HCT116 (cell line): ENCODE measurements around the gene ECE1.
"Not testable (repeated sequence)": the region's sequence is repeated elsewhere in the genome, so short reads cannot be mapped to it uniquely, and the experiment has no call there.

ENCODE experiments used
- POLR2A ChIP-seq: IDR thresholded peaks from 2 replicates; pipeline ENCODE4 v1.7.0; 2011; ENCODE audit warnings: borderline replicate concordance; ENCODE audit not compliant: insufficient read depth, insufficient read length; ENCODE audit errors: extremely low read depth
- ZNF274 ChIP-seq: fragments of 200-500 bp; sonication (Bioruptor generic); IDR thresholded peaks from 2 replicates; pipeline ENCODE4 v1.6.1; 2014; ENCODE audit warnings: mild to moderate bottlenecking, low read depth, low read length, inconsistent platforms
- TF ChIP-seq, protein P1 (sequence below), 3 experiments: fragments of 200-600 bp in 1 of 3; sonication (generic) in 1 of 3; IDR thresholded peaks in 2 of 3; conservative IDR thresholded peaks in 1 of 3; 2 replicates each; pipeline ENCODE4 v1.5.1; 2012 to 2017; ENCODE audit warnings: low read depth in 2 of 3, low read length in 2 of 3, antibody characterized with exemption in 1 of 3, borderline replicate concordance in 1 of 3, control low read depth in 1 of 3, mild to moderate bottlenecking in 1 of 3, mixed read lengths in 1 of 3, mixed run types in 1 of 3, moderate library complexity in 1 of 3; ENCODE audit not compliant: insufficient read depth in 1 of 3

DNA sequence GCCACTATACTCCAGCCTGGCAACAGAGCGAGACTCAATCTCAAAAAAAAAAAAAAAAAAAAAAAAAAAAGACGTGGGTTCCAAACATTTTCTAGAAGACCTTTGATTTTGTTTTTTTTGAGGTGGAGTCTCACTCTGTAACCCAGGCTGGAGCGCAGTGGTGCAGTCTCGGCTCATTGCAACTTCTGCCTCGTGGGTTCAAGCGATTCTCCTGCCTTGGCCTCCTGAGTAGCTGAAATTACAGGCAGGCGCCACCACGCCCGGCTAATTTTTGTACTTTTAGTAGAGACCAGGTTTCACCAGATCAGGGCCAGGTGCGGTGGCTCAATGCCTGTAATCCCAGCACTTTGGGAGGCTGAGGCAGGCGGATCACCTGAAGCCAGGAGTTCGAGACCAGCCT lies 117.2 kb downstream of the ECE1 start:
- TF ChIP-seq ZNF274, POLR2A: not testable (repeated sequence)
- TF ChIP-seq, protein P1, sequence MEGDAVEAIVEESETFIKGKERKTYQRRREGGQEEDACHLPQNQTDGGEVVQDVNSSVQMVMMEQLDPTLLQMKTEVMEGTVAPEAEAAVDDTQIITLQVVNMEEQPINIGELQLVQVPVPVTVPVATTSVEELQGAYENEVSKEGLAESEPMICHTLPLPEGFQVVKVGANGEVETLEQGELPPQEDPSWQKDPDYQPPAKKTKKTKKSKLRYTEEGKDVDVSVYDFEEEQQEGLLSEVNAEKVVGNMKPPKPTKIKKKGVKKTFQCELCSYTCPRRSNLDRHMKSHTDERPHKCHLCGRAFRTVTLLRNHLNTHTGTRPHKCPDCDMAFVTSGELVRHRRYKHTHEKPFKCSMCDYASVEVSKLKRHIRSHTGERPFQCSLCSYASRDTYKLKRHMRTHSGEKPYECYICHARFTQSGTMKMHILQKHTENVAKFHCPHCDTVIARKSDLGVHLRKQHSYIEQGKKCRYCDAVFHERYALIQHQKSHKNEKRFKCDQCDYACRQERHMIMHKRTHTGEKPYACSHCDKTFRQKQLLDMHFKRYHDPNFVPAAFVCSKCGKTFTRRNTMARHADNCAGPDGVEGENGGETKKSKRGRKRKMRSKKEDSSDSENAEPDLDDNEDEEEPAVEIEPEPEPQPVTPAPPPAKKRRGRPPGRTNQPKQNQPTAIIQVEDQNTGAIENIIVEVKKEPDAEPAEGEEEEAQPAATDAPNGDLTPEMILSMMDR (IDR thresholded peaks at IDR 0.05 in 2 of 3, conservative IDR thresholded peaks at IDR 0.05 in 1 of 3; ENCODE audit: borderline replicate concordance in 1 of 3, insufficient read depth in 1 of 3, low read depth in 2 of 3, low read length in 2 of 3) = not testable (repeated sequence)
